Activated CD8-positive, alpha-beta memory T cell treated with anti-CD3 and anti-CD28 coated beads, Interleukin-2, amount 50 U/mL, for 1 hour (primary cell): ENCODE measurements around the gene EIF4G1.

Source experiments
- DNase-seq: peaks from one replicate; pipeline ENCODE4 v3.0.0-alpha.2; 2020; ENCODE audit errors: extremely low read depth

EIF4G1 gene

DNA sequence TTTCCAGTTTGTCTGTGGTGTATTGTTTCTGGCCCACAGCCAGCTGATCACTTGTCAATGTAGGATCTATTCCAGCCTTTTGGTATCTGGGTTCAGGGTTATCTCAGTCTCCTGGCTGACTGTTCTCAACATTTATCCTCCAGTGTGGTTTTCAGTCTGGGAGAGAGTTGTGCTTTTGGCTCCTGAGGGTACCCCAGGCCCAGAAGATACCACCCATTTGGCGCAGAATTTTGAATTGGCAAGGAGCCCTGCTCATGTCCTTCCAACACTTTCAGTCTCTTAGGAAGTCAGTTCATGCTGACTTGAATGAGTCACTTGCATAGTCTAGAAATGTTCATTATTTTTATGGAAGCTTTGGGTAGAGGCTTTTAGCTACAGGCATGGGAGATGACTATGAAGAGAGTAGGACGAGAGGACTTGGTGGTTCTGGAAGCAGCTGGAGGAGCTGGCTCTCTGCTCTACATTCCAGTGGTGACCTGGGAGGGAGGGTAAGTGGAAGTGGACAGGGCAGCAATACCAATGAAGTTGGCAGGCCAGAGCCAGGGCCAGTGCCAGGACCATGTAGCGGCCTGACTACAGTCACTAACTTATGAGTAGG is 54.3 kb downstream of the EIF4G1 start:
- no peak for DNase-seq

DNA sequence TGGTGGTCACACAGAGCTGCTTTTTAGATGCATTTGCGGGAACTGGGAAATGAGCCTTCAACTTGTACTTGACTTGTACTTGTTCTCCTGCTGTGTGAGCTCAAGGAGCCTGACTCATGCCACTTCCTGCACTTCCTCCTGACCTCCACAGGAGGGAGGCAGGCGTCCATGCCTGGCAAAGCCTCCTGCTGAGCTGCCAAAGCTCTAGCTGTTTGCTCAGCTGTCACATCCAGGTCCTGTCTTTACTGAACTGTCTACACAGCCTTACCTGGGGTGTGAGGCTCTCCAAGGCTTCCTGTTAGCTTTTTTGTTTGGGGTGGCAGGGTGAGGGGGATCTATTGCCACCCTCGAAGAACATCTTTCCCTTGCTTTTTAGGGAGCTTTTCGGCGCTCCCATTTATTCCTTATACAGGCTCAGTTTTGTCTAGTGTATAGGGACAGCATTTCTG is 57.2 kb downstream of the EIF4G1 start:
- no peak for DNase-seq

DNA sequence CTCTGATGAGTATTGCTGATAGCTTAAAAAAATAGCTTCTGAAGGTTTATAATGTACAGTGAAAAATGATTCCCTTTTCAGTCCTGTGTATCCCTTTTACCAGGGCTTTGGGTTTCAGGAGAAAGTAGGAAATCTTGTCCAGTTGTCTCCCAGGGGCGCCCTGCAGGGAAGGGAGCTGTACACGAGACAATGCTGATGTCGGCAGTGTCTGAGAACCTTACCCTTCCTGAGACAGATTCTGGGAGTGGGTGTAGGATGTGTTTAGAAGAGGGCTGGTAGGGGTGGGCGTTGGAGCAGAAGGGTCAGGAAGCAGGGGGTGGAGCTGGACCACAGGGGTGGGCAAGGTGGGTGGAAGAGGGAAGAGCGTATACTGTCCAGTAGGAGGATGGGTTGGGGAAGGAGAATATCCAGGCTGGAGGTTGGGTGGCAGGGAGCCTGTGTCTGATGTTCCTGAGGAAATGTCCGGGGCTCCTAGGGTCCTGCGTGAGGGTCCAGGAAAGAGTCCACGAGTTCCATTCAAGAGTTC is 58.0 kb downstream of the EIF4G1 start:
- DNase-seq = no peak

DNA sequence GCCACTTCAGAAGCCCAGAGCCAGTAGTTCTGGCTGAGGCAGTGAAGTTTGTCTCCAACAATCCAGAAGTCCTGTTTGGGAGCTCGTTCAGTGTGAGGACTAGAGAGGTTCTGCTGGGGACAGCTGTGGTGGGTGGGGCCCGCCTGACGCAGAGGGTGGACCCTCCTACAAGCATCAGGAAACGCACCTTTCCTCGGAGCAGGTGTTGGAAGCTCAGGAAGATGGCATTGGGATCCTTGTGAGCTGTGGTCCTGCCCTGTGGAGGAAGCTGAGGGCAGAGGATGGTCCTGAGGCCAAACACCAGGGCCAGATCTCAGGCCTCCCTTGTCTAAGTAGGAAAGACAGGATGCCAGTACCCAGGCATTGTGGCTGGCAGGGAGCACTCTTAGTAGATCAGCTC is 58.5 kb downstream of the EIF4G1 start:
- no peak for DNase-seq

DNA sequence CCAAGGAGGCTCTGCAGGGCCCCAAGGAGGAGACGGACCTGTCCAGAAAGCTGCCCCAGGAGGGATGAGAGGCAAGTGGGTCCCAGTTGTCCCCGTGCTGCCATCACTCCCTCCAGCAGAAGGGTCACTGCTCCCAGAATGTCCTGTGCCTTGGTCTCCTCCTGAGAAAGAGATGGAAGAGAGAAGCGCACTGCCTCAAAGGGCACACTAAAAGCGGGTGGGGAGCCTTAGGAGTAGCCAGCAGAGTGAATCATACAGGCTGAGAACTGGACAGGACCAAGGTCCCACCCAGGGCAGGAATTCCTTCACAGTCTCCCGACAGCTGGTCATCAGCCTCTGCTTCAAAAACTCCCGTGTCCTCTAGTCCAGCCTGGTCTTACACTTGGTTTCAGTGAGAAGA is 59.0 kb downstream of the EIF4G1 start:
- DNase-seq = no peak

DNA sequence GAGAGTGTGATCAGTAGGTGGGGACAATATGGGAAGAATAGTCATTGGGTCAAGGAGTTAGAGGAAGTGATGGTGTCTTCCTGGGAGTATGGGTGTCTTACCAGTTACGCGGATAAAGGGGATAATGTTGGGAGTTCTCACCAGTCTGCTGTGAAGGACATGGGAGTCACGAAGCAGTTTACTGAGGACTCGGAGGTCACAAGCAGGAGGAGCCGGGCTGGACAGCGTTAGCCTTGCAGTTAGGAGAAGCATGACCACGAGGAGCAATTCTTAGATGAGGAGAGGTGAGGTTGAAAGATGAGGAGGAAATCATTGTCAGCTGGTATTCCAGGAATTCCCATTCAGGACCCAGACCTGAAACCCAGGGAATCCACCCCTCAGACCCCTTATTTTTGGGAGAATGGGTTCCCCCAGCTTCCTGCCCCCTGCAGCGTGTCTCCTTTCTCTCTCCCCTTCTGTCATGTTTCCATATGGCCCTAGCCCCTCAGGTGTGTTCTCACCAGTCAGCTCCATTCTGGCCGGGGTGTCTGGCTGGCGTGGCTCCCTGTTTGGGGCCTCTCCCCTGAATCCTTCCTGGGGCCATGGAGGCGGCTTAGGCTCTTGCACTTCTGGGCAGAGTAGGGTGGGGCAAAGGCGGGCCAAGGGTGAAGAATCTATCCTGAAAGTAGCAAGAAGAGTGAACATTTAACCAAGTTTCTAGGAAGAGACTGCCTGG is 61.5 kb downstream of the EIF4G1 start:
- no peak for DNase-seq

DNA sequence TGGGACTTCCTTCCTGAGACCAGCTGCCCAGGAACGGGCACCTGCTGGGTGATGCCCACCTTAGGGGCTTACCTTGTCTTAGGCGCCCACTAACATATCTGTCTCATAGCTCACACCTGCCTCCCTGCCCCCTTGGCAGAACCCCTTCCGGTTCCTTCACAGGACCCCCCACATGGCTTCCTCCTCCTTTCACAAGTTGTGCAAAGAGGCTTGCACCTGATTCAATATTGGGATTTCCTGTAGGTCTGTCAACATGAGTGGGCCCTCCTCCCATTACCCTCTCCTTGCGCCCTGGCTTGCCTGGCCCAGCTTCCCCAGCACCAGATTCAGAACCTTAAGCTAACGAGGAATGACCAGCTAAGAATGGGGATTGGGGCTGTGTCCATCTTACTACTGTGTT is 63.0 kb downstream of the EIF4G1 start:
- no peak for DNase-seq

DNA sequence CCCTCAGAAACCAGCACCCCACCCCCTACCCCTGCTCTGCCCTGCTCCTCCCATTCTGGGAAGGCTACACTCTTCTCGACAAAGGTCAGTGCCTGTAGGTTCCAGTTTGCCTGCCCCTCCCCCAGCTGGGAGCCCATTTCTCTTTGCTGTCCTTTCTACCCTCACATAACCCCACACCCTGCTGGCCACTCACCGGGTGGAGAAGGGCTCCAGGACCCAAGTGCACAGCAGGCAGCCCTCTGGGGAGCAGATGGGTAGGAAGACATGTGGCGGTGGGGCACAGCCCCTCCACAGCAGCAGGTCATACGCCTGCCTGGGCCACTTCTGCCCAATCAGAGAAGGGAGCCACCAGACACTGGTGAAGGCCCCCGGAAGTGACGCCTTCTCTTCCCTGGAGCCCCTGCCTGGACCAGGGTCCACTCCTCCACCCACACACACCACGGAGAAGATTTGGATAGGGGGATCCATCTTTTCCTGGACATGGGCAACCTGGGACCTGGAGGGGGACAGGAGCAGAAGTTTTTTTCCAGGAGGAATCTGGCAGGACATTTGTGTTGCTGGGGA is 63.6 kb downstream of the EIF4G1 start, which contains the start of gene THPO:
TSS of gene THPO (minus strand) at position 326 of the 564 bp plus-strand sequence. CDS start 1,948 bp downstream, outside the sequence.
- no peak for DNase-seq

DNA sequence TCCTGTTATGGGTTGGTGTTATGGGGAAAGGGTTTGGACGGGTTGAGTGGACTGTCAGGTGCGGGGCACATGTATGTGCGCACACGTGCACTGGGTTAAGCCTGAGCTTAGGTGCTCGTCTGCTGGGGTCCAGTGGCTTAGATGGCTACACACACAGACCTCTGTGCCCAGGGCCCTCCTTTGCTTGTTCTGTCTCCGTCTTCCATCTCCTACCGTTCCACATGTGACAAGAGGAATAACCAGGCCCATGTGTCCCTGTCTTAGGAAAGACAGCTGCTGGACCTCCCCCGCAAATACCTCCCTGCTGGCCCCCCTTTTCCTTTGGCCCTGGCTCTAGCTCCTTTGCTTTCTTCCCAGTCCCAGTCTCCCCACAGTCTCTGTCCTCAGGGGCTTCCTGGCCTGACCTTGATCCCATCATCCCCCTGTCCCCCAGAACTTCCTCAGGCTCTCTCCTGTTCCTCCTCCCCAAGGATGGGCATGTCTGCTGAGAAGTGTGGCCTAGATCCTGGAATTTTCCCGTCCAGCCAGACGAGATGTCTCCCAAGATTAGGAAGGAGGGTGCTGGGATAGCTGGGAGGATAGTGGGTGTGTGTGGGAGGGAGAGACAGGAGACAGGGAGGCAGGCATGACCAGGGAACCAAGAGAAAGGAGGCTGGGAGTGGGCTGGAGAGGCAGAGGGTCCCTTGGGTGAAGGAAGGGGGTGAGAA is 64.4 kb downstream of the EIF4G1 start:
- no peak for DNase-seq

DNA sequence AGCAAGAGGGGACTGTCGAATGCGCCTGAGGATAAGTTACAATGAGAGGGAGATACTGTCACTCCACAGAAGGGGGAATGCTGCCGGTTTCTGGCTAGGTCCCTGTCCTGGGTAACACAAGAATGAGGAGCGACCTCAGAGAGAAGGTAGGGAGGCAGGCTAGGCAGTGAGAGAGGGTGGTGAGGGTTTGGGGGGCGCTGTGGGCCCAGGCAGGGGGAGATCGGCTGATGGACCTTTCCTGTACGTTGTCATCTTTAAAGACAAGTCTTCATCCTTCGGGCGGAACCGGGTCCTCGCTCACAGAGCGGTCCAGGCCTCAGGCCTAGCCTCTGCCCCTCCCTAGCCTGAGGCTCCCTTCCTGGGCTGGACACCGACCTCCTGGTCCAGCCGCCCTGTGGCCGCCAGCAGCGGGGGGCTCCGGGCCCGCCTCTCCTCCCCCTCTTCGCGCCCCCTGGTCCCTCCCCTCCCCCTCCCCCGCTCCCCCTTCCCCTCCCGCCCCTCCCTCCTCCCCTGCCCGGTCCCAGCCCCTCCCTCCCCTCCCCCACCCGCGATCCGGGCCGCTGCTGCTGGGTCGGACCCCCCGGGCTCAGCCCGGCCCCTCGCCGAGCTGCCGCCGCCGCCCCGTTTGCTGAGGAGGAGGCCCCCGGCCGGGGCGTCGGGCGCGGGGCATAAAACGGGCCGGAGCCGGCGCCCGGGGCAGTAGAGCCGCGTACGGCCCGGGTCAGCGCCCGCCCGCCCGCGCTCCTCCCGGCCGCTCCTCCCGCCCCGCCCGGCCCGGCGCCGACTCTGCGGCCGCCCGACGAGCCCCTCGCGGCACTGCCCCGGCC is 65.2 kb downstream of the EIF4G1 start, which contains the start of gene CHRD:
TSS of gene CHRD (plus strand) at position 697 of the 827 bp plus-strand sequence. CDS start 265 bp downstream, outside the sequence.
- no peak for DNase-seq

DNA sequence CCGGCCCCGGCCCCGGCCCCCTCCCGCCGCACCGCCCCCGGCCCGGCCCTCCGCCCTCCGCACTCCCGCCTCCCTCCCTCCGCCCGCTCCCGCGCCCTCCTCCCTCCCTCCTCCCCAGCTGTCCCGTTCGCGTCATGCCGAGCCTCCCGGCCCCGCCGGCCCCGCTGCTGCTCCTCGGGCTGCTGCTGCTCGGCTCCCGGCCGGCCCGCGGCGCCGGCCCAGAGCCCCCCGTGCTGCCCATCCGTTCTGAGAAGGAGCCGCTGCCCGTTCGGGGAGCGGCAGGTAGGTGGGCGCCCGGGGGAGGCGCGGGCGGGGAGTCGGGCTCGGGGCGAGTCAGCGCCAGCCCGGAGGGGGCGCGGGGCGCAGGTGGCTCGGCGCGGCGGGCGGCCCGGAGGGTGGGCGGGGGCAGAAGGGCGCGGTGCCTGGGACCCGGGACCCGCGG is 65.8 kb downstream of the EIF4G1 start:
- DNase-seq = no peak

DNA sequence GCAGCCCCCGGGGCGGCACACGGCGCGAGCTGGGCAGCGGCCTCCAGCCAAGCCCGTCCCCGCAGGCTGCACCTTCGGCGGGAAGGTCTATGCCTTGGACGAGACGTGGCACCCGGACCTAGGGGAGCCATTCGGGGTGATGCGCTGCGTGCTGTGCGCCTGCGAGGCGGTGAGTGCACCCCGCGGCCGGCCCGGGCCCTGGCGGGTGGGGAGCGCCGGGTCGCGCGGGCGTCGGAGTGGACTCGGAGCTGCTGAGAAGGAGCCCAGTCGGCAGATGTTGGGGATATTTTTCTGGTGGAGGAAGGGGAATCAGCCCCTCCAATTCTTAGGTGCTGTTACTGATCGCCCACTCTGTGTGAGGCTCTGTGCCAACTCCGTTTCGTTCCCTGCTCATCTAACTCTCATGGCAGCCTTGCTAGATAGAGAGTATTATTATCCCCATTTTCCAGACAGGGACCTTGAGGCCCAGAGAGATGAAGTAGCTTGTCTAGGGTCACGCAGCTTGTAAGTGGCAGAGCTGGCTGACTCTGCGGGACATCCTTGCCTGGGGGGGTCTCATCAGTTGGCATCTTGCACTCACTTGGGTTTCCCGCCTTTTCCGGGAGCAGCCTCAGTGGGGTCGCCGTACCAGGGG is 66.3 kb downstream of the EIF4G1 start:
- no peak for DNase-seq

DNA sequence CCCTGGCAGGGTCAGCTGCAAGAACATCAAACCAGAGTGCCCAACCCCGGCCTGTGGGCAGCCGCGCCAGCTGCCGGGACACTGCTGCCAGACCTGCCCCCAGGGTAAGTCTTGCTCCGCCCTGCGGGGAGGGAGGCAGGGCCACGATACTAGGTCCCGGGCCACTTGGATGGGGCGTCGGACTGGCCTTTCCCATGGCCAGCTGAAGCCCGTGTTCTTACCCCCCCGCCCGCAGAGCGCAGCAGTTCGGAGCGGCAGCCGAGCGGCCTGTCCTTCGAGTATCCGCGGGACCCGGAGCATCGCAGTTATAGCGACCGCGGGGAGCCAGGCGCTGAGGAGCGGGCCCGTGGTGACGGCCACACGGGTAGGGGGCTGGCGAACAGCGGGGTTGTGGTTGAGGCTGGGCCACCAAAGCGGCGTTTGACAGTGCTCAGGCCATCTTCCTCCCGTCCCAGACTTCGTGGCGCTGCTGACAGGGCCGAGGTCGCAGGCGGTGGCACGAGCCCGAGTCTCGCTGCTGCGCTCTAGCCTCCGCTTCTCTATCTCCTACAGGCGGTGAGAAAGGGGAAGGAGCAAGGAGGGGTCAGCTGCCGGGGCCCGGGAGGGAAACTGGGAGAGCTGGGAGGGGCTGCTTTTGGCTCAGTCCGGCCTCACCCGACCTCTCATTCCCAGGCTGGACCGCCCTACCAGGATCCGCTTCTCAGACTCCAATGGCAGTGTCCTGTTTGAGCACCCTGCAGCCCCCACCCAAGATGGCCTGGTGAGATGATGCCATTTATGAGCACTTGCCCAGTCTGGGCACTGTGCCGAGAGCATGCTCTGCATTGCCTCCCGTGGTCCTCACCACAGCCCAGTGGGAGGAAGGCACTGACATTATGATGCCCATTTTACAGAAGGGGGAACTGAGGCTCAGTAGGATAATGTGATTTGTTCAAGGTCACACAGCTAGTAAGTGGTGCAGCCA is 67.1 kb downstream of the EIF4G1 start:
- DNase-seq = no peak

DNA sequence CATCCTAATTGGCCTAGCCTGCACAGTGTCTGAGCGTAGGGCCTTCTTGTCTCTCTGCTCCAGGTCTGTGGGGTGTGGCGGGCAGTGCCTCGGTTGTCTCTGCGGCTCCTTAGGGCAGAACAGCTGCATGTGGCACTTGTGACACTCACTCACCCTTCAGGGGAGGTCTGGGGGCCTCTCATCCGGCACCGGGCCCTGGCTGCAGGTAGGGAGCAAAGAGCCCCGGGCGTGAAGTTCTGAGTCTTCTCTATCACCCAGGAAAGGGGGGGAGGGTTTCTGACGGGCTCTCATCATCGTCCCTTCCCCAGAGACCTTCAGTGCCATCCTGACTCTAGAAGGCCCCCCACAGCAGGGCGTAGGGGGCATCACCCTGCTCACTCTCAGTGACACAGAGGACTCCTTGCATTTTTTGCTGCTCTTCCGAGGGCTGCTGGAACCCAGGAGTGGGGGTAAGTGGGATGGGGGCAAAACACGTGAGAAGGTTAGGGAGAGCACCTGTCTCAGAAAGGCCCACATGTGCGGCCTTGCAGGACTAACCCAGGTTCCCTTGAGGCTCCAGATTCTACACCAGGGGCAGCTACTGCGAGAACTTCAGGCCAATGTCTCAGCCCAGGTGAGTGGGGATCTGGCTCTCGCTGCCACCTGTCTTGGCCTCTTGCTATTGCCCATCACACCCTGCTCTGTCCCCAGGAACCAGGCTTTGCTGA is 68.1 kb downstream of the EIF4G1 start:
- DNase-seq = no peak

DNA sequence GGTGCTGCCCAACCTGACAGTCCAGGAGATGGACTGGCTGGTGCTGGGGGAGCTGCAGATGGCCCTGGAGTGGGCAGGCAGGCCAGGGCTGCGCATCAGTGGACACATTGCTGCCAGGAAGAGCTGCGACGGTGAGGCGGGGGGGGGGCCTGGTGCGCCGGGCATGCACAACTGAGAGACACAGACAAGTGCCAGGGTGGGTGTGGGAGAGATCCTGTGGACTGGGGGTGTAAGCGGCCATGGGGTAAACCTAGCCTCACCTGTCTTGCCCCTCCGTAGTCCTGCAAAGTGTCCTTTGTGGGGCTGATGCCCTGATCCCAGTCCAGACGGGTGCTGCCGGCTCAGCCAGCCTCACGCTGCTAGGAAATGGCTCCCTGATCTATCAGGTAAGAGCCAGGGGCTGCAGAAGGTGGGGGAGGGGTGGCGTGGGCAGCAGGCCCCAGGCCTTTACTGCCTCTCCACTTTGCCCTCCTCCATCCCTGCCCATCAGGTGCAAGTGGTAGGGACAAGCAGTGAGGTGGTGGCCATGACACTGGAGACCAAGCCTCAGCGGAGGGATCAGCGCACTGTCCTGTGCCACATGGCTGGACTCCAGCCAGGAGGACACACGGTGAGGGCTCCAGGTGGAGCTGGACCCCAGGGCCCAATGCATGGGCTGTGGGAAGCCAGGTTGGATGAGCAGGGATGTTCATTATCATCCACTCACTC is 68.8 kb downstream of the EIF4G1 start:
- DNase-seq = no peak

DNA sequence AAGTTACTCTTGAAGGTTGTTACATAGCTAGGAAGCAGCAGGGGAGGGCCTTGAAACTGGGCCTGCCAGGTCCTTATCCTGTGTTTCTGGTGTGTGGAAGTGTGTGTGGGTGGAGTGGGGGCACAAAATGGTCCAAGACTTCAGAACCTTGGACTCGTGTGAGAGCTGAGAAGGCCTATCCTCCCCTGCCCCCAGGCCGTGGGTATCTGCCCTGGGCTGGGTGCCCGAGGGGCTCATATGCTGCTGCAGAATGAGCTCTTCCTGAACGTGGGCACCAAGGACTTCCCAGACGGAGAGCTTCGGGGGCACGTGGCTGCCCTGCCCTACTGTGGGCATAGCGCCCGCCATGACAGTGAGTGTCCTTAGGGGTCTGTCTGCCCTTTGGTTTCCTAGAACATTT is 69.9 kb downstream of the EIF4G1 start:
- no peak for DNase-seq
